PC-9 (cell line): ENCODE data around the gene BASP1. TPM values are rescaled to one million over a fixed set of nuclear protein-coding genes. Genes with fewer than 3 reads are reported as not detected.

Experiments used
- BruUV-seq: library from RNA; stranded (reverse); fragments of 400-500 nt; replicated peaks from 2 replicates; lab custom pipeline; 2021; lab: Mats Ljungman, UMichigan
- CTCF ChIA-PET: fragments of 300-600 bp; sonication (Branson Sonifier 250); formaldehyde crosslinking; loops from one replicate; lab custom pipeline; 2022; ENCODE audit warnings: antibody characterized with exemption; lab: Charles Lee
- POLR2A ChIA-PET: fragments of 300-600 bp; sonication (Branson Sonifier 250); formaldehyde crosslinking; loops from one replicate; lab custom pipeline; 2022; ENCODE audit warnings: antibody characterized with exemption; ENCODE audit not compliant: unreplicated experiment; lab: Charles Lee
- DNase-seq, 2 experiments: peaks; one replicate each; pipeline versions ENCODE4 v3.0.0 to v3.0.0-alpha.2; 2015 to 2022; ENCODE audit warnings: mixed read lengths in 1 of 2
- H2AFZ ChIP-seq: fragments of 200-600 bp; sonication (generic); 2 replicates; pipeline ENCODE4 v1.8.1; 2017; ENCODE audit warnings: antibody characterized with exemption
- H3F3A ChIP-seq: fragments of 200-600 bp; sonication (generic); 2 replicates; pipeline ENCODE4 v1.8.1; 2017; ENCODE audit warnings: antibody characterized with exemption, mild to moderate bottlenecking, low read depth; ENCODE audit not compliant: insufficient read depth
- H3K27ac ChIP-seq: fragments of 200-600 bp; sonication (generic); 2 replicates; pipeline ENCODE4 v1.6.1; 2016; ENCODE audit warnings: mixed run types
- H3K27me3 ChIP-seq: fragments of 200-600 bp; sonication (generic); 2 replicates; pipeline ENCODE4 v1.6.1; 2016; ENCODE audit warnings: low read depth, mixed run types; ENCODE audit not compliant: insufficient read depth
- H3K36me3 ChIP-seq: fragments of 200-600 bp; sonication (generic); 2 replicates; pipeline ENCODE4 v1.6.1; 2016; ENCODE audit warnings: low read depth, mixed run types
- H3K4me1 ChIP-seq: fragments of 200-600 bp; sonication (generic); replicated peaks from 2 replicates; pipeline ENCODE4 v1.6.1; 2016; ENCODE audit warnings: mixed run types; ENCODE audit not compliant: insufficient read depth
- H3K4me2 ChIP-seq: fragments of 200-600 bp; sonication (generic); 2 replicates; pipeline ENCODE4 v1.6.1; 2017; ENCODE audit warnings: mixed run types
- H3K4me3 ChIP-seq: fragments of 200-600 bp; sonication (generic); 2 replicates; pipeline ENCODE4 v1.6.1; 2016; ENCODE audit warnings: mixed run types
- H3K79me2 ChIP-seq: fragments of 200-600 bp; sonication (generic); 2 replicates; pipeline ENCODE4 v1.6.1; 2017; ENCODE audit warnings: low read depth, mixed run types
- H3K9me2 ChIP-seq: fragments of 200-600 bp; sonication (generic); 2 replicates; pipeline ENCODE4 v1.8.1; 2017; ENCODE audit warnings: mild to moderate bottlenecking; ENCODE audit not compliant: insufficient read depth
- H3K9me3 ChIP-seq: fragments of 200-600 bp; sonication (generic); 2 replicates; pipeline ENCODE4 v1.8.1; 2016; ENCODE audit warnings: low read depth; ENCODE audit not compliant: insufficient read depth
- H4K20me1 ChIP-seq: fragments of 200-600 bp; sonication (generic); 2 replicates; pipeline ENCODE4 v1.8.1; 2017; ENCODE audit not compliant: insufficient read depth
- EZH2 ChIP-seq: fragments of 200-600 bp; sonication (generic); IDR thresholded peaks from 2 replicates; pipeline ENCODE4 v1.8.0; 2017; ENCODE audit warnings: antibody characterized with exemption, low read depth
- intact Hi-C: fragments of 100-400 bp; cut with micrococcal nuclease; formaldehyde crosslinking; loops from one replicate; pipeline ENCODE4 v1.10.0; 2022; ENCODE audit not compliant: unreplicated experiment
- total RNA-seq: library from RNA; stranded (reverse); gene quantifications from 2 replicates; pipeline ENCODE4 v1.2.3, GENCODE V29; 2021
- TF ChIP-seq, protein P1 (sequence below): fragments of 200-600 bp; sonication (generic); conservative IDR thresholded peaks from 2 replicates; pipeline ENCODE4 v1.6.1; 2017; ENCODE audit warnings: mixed run types, antibody characterized with exemption, mild to moderate bottlenecking, moderate library complexity

Gene BASP1
- total RNA-seq, 1 experiment from 2014 or later: not detected

- Histone ChIP-seq H3F3A (peaks cover 6% of the 10 kb centered on the region), H4K20me1 (no peaks in the 10 kb centered on the region), H3K4me1 (peaks cover 10% of the 10 kb centered on the region), H3K36me3 (no peaks in the 10 kb centered on the region), H3K9me2 (no peaks in the 10 kb centered on the region), H3K4me3 (no peak overlapping the region), H3K79me2 (no peaks in the 10 kb centered on the region), H3K27ac (no peak overlapping the region), H2AFZ (no peak overlapping the region), H3K27me3 (no peaks in the 10 kb centered on the region), H3K4me2 (no peak overlapping the region), H3K9me3 (peaks cover 1% of the 10 kb centered on the region; the same call in 1 of the 2 replicates)
- TF ChIP-seq, protein P1, sequence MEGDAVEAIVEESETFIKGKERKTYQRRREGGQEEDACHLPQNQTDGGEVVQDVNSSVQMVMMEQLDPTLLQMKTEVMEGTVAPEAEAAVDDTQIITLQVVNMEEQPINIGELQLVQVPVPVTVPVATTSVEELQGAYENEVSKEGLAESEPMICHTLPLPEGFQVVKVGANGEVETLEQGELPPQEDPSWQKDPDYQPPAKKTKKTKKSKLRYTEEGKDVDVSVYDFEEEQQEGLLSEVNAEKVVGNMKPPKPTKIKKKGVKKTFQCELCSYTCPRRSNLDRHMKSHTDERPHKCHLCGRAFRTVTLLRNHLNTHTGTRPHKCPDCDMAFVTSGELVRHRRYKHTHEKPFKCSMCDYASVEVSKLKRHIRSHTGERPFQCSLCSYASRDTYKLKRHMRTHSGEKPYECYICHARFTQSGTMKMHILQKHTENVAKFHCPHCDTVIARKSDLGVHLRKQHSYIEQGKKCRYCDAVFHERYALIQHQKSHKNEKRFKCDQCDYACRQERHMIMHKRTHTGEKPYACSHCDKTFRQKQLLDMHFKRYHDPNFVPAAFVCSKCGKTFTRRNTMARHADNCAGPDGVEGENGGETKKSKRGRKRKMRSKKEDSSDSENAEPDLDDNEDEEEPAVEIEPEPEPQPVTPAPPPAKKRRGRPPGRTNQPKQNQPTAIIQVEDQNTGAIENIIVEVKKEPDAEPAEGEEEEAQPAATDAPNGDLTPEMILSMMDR: no peak
- no peak for TF ChIP-seq EZH2
- DNase-seq: no peak
- POLR2A ChIA-PET: interaction anchor here (0.5 kb wide), 1 partner anchor 256 kb away, joined by 7 read pairs; the partner anchor contains the start of gene MYO10
- intact Hi-C loops: no loop called here
- CTCF ChIA-PET: interaction anchor here (0.6 kb wide), 2 partner anchors 123 to 135 kb away, joined by 4 to 15 read pairs; no protein-coding TSS in a partner anchor
- BruUV-seq: no TSS peak
Observed at GRCh38 chr5:17192191-17192590, 25.2 kb upstream of the BASP1 start.

DNA sequence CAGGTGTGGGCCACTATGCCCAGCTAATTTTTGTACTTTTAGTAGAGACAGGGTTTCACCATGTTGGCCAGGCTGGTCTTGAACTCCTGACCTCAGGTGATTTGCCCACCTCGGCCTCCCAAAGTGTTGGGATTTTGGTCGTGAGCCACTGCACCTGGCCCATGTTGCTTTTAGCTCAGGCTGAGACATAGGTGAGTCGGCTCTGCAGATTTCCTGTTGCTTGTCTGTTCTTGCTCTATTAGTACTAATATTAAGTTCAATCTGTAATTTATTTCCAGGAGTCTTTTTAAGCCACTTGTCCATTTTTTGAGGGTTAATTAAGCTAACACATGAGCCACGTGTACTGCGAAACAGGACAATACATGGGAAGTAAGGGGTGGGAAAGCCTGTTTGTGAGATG lies 21.4 kb upstream of the BASP1 start:
- H3F3A ChIP-seq: peaks cover 1% of the 10 kb centered on the region
- POLR2A ChIA-PET: no interaction called here
- H3K4me3 ChIP-seq: no peak overlapping the region
- H4K20me1 ChIP-seq: no peaks in the 10 kb centered on the region
- H3K36me3 ChIP-seq: no peaks in the 10 kb centered on the region
- no peak for TF ChIP-seq EZH2
- TF ChIP-seq, protein P1: no peak
- CTCF ChIA-PET: interaction anchor here (0.6 kb wide), 3 partner anchors 63 to 504 kb away, joined by 3 to 4 read pairs (median 4); no protein-coding TSS in a partner anchor
- peaks cover 8% of the 10 kb centered on the region; the same call in 1 of the 2 replicates for H3K9me3 ChIP-seq
- H3K4me1 ChIP-seq: peaks cover 5% of the 10 kb centered on the region
- H3K27me3 ChIP-seq: no peaks in the 10 kb centered on the region
- DNase-seq: no peak
- BruUV-seq: no TSS peak
- intact Hi-C loops: no loop called here
- no peaks in the 10 kb centered on the region for H3K9me2 ChIP-seq
- H3K79me2 ChIP-seq: no peaks in the 10 kb centered on the region
- H3K27ac ChIP-seq: no peak overlapping the region
- 0 out of 2 replicates have a peak overlapping the region, but pooled peaks have one; percentile 5 for H2AFZ ChIP-seq
- H3K4me2 ChIP-seq: no peak overlapping the region

DNA sequence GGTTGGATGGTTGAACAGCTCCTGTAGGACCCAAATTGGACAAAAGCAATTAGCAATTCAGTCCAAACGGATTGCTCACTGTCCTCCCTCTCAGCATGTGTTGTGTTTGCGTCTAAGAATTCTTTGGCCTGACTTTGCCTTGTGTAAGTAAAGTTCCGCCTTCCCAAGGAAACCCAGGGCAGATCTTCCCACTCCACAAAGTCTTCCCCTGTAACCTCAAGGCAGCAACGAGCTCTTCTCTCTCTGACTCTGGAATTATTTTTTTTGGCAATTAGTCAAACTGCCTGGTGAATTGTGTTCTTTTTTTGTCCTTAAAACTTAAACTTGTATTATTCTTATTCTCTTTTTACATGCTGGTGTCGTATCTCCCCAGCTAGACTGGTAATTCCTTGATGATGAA lies 20.7 kb upstream of the BASP1 start:
- ChIA-PET POLR2A (no interaction called here), CTCF (no interaction called here)
- no peak overlapping the region for H3K4me3 ChIP-seq
- H3K4me2 ChIP-seq: no peak overlapping the region
- no peaks in the 10 kb centered on the region for H3K27me3 ChIP-seq
- H3K9me3 ChIP-seq: peaks cover 8% of the 10 kb centered on the region; the same call in 1 of the 2 replicates
- BruUV-seq: no TSS peak
- intact Hi-C loops: no loop called here
- H3K36me3 ChIP-seq: no peaks in the 10 kb centered on the region
- H2AFZ ChIP-seq: 0 out of 2 replicates have a peak overlapping the region, but pooled peaks have one; percentile 5
- H3K9me2 ChIP-seq: no peaks in the 10 kb centered on the region
- no peaks in the 10 kb centered on the region for H3F3A ChIP-seq
- no peaks in the 10 kb centered on the region for H3K79me2 ChIP-seq
- DNase-seq: no peak
- no peaks in the 10 kb centered on the region for H4K20me1 ChIP-seq
- no peak overlapping the region for H3K27ac ChIP-seq
- TF ChIP-seq, protein P1: no peak
- TF ChIP-seq EZH2: no peak
- no peaks in the 10 kb centered on the region for H3K4me1 ChIP-seq
